HL-60 (cell line): ENCODE results near the gene ARHGEF7.

Source experiments
- DNase-seq, 2 experiments: peaks; one replicate each; pipeline ENCODE4 v3.0.0-alpha.2; 2010 to 2020; ENCODE audit warnings: low read depth in 1 of 2, low spot score in 1 of 2
- H3K27ac ChIP-seq: fragments of 250-450 bp; sonication (Bioruptor Pico); replicated peaks from 2 replicates; pipeline ENCODE4 v1.5.1; 2020; ENCODE audit warnings: mild to moderate bottlenecking, moderate library complexity
- H3K27me3 ChIP-seq: fragments of 250-450 bp; sonication (Bioruptor Pico); 2 replicates; pipeline ENCODE4 v1.5.1; 2021; ENCODE audit warnings: mild to moderate bottlenecking, moderate library complexity; ENCODE audit not compliant: insufficient read depth, poor library complexity, severe bottlenecking
- H3K4me3 ChIP-seq: replicated peaks from 2 replicates; pipeline ENCODE4 v1.5.1; 2011; ENCODE audit warnings: mild to moderate bottlenecking, control low read depth, low read length; ENCODE audit not compliant: insufficient read depth
- GABPA ChIP-seq: IDR thresholded peaks from 2 replicates; pipeline ENCODE4 v1.6.1; 2012; ENCODE audit warnings: low read depth
- POLR2AphosphoS5 ChIP-seq: IDR thresholded peaks from 2 replicates; pipeline ENCODE4 v1.6.1; 2012; ENCODE audit warnings: low read depth
- SPI1 ChIP-seq: IDR thresholded peaks from 2 replicates; pipeline ENCODE4 v1.6.1; 2012; ENCODE audit warnings: low read depth, mild to moderate bottlenecking, borderline replicate concordance
- TF ChIP-seq, protein P1 (sequence below): IDR thresholded peaks from 2 replicates; pipeline ENCODE4 v1.6.1; 2012; ENCODE audit warnings: low read depth; ENCODE audit not compliant: insufficient replicate concordance
- TF ChIP-seq, protein P2 (sequence below): IDR thresholded peaks from one replicate; pipeline ENCODE4 v1.5.1; 2011; ENCODE audit warnings: low read length, control low read depth, inconsistent platforms; ENCODE audit not compliant: insufficient read depth

Gene ARHGEF7

DNA sequence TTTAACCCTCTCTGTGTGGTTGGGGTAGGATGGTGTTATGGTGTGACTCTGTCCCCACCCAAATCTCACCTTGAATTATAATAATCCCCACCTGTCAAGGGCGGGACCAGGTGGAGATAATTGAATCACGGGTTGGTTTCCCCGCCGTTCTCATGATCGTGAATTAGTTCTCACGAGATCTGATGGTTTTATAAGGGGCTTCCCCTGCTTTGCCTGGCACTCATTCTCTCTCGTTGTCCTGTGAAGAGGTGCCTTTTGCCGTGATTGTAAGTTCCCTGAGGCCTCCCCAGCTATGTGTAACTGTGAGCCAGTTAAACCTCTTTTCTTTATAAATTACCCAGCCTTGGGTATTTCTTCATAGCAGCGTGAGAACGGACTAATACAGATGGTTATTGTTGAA, 68.8 kb downstream of the ARHGEF7 start:
- no peaks in the 10 kb centered on the region for H3K27me3 ChIP-seq
- TF ChIP-seq, protein P1, sequence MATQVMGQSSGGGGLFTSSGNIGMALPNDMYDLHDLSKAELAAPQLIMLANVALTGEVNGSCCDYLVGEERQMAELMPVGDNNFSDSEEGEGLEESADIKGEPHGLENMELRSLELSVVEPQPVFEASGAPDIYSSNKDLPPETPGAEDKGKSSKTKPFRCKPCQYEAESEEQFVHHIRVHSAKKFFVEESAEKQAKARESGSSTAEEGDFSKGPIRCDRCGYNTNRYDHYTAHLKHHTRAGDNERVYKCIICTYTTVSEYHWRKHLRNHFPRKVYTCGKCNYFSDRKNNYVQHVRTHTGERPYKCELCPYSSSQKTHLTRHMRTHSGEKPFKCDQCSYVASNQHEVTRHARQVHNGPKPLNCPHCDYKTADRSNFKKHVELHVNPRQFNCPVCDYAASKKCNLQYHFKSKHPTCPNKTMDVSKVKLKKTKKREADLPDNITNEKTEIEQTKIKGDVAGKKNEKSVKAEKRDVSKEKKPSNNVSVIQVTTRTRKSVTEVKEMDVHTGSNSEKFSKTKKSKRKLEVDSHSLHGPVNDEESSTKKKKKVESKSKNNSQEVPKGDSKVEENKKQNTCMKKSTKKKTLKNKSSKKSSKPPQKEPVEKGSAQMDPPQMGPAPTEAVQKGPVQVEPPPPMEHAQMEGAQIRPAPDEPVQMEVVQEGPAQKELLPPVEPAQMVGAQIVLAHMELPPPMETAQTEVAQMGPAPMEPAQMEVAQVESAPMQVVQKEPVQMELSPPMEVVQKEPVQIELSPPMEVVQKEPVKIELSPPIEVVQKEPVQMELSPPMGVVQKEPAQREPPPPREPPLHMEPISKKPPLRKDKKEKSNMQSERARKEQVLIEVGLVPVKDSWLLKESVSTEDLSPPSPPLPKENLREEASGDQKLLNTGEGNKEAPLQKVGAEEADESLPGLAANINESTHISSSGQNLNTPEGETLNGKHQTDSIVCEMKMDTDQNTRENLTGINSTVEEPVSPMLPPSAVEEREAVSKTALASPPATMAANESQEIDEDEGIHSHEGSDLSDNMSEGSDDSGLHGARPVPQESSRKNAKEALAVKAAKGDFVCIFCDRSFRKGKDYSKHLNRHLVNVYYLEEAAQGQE = no peak
- TF ChIP-seq POLR2AphosphoS5 = no peak
- TF ChIP-seq, protein P2, sequence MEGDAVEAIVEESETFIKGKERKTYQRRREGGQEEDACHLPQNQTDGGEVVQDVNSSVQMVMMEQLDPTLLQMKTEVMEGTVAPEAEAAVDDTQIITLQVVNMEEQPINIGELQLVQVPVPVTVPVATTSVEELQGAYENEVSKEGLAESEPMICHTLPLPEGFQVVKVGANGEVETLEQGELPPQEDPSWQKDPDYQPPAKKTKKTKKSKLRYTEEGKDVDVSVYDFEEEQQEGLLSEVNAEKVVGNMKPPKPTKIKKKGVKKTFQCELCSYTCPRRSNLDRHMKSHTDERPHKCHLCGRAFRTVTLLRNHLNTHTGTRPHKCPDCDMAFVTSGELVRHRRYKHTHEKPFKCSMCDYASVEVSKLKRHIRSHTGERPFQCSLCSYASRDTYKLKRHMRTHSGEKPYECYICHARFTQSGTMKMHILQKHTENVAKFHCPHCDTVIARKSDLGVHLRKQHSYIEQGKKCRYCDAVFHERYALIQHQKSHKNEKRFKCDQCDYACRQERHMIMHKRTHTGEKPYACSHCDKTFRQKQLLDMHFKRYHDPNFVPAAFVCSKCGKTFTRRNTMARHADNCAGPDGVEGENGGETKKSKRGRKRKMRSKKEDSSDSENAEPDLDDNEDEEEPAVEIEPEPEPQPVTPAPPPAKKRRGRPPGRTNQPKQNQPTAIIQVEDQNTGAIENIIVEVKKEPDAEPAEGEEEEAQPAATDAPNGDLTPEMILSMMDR = no peak
- TF ChIP-seq SPI1 = no peak
- TF ChIP-seq GABPA = no peak
- DNase-seq = no peak
- no peak overlapping the region for H3K4me3 ChIP-seq
- no peak overlapping the region for H3K27ac ChIP-seq

DNA sequence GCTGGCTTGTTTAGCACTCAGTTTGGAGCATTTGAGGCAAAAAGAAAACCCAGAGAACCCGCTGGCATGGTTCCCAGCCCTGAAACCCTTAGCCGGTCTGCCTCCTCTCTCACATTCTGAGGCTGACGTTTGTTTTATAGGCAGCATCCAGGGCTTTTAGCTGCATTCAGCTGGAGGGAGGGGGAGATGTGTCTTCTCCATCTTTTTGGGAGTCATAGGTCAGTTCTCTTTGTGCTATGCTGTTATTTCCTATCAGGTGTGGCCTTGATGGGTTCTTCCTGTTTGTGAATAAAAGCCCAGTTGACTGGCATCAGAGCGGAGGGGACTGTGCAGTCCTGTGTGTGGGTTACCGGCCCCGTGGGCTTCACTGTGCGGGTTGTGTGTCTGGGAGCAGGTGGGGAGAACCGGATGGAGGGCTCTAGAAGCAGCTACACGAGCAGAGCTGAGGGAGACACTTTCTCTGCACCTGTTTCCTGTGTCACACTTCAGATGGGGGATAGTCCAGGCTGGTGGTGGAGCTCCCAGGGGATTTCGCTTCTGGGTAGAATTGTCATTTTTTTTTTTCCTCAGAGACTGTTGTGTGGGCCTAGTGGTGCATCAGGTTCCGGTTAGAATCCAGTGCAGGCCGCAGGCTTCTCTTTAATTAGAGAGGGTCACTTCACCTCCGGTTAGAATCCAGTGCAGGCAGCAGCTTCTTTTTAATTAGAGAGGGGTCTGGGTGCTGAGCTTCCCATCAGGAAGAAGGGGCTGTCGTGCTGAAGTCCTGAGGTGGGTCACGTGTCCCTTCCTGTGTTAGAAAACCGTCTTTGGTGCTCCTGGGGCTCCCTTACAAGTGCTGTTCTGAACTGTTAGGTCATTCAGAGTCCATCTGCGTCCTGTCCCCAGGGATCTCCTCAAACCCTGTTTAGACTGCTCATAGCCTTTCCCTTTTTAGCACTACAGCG, 69.6 kb downstream of the ARHGEF7 start:
- H3K27me3 ChIP-seq = no peaks in the 10 kb centered on the region
- no peak for DNase-seq
- H3K4me3 ChIP-seq = no peak overlapping the region

DNA sequence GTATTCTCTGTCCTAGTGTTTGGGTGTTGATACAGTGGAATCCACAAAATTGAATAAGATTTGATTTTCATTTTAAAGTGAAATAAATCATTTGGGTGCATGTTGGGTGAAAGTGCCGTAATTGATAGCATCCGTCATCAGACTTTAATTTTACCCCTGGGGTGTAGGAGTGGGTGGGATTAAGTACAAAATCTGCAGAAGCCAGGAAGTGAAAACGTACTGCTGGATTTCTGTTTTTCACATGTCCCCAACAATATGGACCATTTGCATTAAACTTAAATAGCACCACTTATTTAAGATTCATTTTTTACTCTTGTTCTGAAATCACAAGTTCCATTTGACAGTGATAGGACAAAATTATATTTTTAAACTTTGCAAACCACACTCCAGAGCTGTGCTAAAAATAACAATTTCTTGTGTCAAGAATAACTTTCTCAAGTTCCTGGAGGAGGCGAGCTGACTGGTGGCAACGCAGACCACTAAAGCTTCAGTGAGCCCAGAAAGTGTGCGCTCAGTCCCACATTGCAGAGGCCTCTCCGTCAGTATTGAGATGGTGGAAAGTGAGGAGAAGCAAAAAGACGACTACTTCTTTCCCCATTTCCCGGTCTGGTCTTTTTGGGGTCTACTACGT, 71.3 kb downstream of the ARHGEF7 start:
- TF ChIP-seq GABPA (no peak), POLR2AphosphoS5 (no peak), SPI1 (no peak)
- TF ChIP-seq, protein P2 = no peak
- TF ChIP-seq, protein P1 = no peak
- Histone ChIP-seq H3K27ac (no peak overlapping the region), H3K27me3 (no peaks in the 10 kb centered on the region), H3K4me3 (no peak overlapping the region)
- no peak for DNase-seq

More for the DNA sequence above, 69.6 kb downstream of the ARHGEF7 start:
- TF ChIP-seq, protein P2 = no peak
- peak; percentile 54; the same call in 1 of the 2 replicates for TF ChIP-seq GABPA
- no peak overlapping the region for H3K27ac ChIP-seq
